HG03280 (cell line): ENCODE measurements around the gene VWA1.
"Not testable (repeated sequence)": the region's sequence is repeated elsewhere in the genome, so short reads cannot be mapped to it uniquely, and the experiment has no call there.

Experiments
- ATAC-seq: cut with Tn5 transposase; IDR thresholded peaks from one replicate; pipeline ENCODE4 v1.9.1; 2021; ENCODE audit warnings: mild to moderate bottlenecking, moderate library complexity; ENCODE audit not compliant: unreplicated experiment

The VWA1 gene

DNA sequence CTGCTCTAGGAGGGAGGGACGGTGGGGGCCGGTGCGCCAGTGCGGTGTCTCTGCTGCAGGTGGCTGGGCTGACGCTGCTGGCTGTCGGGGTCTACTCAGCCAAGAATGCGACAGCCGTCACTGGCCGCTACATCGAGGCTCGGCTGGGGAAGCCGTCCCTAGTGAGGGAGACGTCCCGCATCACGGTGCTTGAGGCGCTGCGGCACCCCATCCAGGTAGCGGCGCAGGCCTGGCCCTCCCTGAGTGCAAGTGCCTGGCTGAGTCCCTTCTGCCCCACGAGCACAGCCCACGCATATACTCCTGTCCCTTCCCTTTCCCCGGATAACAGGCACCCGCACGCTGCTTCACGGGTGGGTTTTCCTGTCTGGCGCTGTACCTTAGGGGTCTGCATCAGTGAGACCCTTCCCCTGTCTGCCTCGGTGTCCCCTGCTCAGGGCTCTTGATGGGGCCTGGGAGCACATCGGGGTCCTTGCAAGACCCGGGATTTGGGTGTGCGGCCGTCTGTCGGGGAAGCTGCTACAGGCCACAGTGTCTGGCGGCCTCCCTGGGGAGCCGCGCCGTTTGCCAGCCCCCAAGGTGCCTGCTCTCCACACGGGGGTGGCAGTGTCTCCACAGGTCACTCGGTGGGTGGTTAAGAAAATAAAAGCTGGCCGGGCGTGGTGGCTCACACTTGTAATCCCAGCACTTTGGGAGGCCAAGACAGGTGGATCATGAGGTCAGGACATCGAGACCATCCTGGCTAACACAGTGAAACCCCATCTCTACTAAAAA, 19.0 kb downstream of the VWA1 start:
- ATAC-seq = not testable (repeated sequence)

DNA sequence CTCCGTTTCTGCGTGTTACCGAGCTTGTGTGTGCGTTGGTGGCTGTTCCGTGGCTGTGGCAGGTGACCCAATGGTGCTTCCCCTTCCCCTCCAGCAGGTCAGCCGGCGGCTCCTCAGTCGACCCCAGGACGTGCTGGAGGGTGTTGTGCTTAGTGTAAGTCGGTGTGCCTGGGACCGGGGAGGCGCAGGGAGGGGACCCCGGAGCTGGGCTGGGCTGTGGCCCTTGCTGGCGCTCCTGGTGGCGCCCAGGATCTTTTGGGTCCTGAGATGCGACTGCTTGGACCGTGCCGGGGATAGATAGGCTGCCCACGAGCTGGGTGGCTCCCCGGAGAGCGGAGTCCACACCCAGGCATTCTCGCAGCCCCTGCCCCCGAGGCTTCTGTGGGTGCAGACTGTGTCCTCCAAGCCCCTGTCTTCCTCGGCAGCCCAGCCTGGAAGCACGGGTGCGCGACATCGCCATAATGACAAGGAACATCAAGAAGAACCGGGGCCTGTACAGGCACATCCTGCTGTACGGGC, 19.9 kb downstream of the VWA1 start:
- ATAC-seq = no peak

DNA sequence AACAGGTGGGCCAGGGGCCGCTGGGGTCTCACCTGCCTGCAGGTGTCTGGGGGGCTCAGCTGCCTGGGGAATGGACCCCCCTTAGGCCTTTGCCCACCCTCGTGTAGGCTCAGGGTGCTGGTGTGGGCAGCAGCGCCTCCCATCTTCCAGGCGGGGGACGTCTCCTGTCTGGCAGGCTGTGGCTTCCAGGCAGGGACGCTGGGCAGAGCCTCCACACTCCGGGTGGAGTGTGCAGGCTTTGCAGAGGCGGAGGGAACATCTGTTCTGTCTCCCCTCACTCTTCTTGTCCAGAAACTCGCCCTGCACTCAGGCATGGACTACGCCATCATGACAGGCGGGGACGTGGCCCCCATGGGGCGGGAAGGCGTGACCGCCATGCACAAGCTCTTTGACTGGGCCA, 20.4 kb downstream of the VWA1 start:
- ATAC-seq = not testable (repeated sequence)

DNA sequence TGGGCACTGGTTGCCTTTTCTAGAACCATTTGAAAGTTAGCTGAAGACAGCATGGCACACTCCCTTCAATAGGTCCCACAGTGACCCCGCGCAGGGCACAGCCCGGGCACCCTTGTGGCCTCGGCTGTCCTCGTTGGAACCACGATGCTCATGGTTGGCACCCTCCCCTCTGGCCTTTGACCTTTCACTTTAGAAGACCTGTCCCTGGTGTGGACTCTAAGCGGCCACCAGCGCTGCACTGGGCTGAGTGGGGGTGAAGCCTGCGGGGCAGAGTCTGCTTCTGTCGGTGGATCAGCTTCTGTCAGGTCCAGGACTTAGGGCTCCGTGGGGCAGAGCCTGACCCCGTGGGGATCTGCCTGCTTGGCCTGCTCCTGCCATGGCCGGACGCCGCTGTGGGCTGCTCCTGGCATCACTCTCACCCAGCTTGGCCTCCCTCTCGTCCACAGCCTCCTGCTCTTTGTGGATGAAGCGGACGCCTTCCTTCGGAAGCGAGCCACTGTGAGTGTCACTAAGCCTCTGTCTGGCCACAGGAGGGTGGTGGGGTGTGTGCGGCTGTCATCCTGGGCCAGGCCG, 21.3 kb downstream of the VWA1 start:
- ATAC-seq = not testable (repeated sequence)

DNA sequence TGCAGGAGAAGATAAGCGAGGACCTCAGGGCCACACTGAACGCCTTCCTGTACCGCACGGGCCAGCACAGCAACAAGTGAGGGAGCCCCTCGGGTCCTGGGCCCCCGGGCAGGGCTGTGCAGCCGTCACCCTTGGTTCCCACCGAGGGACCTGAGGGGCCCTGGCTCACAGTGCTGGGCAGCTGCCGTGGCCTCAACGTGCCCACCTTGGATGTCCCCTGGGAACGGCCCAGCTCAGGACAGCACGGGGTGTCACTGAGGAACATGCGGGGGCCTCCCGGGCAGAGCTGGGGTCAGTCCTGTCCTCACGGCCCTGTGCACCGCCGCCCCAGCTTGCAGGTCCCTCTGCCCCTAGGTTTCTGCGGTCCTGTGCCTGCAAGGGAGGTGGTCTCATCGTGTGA, 23.7 kb downstream of the VWA1 start:
- ATAC-seq = not testable (repeated sequence)

DNA sequence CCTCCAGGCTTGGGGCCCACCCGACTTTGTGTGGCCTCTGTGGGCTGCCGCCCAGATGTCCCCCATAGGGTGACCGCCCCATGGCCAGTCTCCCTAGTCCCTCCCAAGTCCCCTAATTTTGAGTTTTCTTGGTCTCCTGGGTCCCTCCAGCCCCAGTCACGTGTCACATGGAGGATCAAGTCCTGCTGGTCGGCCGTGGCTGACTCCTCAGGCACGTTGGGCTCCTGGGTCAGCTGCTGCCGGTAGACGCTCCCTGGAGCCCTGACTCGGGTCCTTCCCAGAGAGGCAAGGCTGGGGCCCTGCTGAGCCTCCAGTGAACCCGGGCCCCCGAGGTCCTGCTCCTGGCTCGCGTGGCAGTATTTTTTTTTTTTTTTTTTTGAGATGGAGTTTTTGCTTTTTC, 24.2 kb downstream of the VWA1 start:
- not testable (repeated sequence) for ATAC-seq

DNA sequence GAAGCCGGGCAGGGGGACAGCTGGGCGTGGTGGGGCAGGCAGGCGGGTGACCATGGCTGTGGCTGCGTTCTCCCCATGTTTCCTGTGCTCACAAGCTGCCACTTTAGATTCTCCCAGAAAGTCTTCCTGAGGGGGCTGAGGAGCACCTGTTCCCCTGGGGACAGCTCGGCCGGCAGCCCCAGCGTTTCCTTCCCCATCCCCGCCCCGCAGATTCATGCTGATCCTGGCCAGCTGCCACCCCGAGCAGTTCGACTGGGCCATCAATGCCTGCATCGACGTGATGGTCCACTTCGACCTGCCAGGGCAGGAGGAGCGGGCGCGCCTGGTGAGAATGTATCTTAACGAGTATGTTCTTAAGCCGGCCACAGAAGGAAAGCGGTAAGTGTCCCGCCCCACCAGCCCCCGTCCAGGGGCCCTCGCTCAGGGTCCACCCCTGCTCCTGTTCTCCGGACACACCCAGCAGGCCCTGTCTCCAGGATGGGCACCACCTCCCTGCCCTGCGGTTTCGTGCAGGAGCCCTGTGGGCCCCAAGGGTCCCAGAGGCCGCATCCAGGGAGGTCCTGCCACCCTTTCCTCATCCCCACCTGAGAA, 25.1 kb downstream of the VWA1 start:
- ATAC-seq = no peak

DNA sequence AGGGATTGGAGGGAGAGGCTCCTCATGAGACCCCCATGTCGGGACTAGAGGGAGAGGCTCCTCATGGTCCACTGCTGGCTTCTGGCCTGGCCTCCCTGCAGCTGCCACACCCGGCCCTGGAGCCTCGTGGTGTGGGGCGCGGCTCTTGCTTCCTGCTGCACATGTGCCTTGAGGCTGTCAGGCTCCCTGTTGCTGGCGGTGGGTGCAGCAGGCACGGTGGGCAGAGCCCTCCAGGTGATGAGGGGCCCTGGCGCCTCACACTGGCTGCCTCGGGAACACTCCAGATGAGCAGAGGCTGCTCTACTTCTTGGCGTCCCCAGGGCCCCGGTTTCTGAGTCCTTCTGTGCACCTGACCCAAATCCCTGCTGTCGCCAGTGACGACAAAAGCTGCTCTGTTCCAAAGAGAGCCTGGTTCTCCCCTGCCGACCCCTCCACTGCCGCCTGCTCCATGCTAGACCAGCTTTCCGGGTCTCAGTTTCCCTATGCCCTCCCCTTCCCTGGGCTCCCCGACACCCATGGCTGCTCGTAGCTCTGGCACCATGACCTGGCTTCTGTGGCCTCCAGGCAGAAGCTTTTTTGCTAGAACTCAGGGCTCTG, 26.3 kb downstream of the VWA1 start:
- peak; percentile 20 for ATAC-seq

DNA sequence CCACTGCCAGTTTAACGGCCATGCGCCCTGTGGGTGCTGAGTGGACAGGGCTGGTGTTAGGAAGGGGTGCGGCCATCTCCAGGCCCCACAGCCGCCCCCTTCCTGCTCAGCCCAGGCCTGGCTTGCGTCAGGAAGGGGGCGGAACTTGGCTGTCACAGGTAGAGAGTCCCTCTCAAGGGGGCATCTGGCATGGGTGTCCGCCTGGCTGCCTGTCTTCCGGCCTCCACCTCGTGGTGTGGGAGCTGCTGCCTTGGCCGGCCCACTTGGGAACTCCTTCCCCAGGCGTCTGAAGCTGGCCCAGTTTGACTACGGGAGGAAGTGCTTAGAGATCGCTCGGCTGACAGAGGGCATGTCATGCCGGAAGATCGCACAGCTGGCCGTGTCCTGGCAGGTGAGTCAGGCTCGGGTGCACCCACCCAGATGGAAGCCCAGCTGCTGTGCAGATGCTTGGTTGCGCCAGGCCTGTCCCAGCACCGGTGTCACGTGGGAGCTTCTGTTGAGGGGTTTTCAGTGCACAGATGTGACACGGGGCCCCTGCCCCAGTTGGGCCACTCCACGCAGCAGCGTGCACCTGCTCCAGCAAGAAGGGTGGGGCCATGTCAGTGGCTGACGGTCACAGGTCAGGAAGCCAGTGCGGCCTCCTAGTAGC, 27.0 kb downstream of the VWA1 start:
- ATAC-seq = peak; percentile 48

DNA sequence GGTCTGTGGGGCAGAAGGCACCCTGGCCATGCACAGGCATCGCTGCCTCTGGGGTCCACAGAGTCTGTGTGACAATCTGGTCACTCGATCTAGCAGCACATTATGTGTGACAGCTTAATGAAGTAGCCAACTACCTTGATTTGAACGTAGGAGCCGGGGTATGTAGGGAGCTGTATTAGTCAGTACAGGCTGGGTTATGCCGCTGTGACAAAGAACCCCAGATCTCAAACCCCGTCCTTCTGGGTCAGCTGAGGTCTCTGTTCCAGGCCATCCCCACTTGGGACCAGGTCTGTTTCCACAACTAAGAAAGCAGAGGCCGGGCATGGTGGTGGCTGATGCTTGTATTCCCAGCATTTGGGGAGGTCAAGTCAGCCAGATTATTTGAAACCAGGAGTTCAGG, 27.8 kb downstream of the VWA1 start:
- ATAC-seq = no peak

DNA sequence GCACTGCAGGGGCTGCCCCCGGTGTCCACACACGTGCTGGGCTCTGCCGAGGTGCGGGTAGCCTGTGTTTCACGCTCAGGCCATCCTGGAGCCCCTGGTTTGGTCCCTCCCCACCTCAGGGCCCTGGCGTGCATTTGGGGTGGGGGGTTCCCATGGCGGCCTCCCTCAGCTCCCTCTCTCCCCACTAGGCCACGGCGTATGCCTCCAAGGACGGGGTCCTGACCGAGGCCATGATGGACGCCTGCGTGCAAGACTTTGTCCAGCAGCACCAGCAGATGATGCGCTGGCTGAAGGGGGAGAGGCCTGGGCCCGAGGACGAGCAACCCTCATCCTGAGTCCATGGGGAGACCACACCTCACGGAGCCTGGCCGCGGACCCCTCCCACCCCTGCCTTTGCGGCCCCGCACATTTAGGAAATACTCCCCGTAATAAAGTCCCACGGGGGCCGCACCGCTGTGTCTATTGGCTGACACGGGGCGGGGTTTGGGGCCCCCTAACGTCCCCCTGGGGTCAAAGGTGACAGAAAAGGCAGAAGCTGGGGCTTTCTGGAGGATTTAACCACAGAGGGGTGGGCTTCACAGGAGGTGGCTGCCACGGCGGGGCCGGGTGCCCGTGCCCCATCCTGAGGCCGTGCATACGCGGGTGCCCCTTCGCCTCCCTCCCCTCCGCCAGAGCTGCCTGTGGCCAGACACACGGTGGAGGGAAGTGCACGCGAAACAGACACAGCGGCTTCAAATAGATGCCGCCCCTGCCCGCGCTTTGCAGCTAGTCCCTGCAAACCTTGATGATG, 32.9 kb downstream of the VWA1 start:
- ATAC-seq = not testable (repeated sequence)

DNA sequence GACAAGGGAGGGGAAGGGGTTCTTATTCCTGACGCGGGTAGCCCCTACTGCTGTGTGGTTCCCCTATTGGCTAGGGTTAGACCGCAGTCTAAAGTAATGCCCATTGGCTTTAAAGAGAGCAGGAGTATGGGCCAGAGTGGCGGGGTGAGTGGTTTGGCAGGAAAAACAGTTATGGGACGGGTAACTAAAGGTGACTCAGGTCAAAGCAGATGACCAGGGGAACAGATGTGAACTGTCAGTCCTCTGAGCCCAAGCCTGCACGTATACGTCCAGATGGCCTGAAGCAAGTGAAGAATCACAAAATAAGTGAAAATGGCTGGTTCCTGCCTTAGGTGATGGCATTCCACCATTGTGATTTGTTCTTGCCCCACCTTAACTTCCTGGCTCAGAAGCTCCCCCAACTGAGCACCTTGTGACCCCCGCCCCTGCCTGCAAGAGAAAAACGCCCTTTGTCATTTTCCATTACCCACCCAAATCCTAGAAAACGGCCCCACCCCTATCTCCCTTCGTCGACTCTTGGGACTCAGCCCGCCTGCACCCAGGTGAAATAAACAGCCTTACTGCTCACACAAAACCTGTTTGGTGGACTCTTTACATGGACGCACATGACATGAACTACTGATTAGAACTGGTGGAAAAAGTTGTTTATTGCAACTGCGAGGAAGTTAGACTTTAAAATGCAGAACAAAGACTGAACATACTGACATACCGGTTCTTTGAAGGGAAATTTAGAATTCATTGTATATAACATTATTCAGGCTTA, 35.3 kb downstream of the VWA1 start:
- ATAC-seq = no peak

DNA sequence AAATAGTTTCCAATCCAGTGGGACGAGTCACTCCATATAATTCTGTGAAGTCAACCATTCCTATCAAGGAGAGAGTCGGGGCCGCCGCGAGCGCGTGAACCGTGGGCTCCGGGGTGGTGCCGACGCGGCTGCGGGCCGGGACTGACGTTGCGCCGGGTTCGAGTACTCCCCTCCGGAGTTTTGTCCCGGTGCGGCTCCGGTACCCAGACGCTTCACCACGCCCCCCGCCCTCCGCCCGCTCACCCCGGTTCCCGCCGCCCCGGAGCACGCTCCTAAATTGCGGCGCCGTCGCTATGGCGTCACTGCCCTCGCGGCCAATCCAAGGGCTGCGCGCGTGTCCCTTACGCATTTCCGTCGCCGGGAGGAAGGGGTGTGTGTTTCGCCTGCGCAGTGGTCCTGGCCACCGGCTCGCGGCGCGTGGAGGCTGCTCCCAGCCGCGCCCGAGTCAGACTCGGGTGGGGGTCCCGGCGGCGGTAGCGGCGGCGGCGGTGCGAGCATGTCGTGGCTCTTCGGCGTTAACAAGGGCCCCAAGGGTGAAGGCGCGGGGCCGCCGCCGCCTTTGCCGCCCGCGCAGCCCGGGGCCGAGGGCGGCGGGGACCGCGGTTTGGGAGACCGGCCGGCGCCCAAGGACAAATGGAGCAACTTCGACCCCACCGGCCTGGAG, 36.0 kb downstream of the VWA1 start, which contains the start of gene ATAD3B:
Gene ATAD3B (plus strand): TSS at position 377 of the 664 bp plus-strand sequence. CDS start 120 bp downstream, at position 497.
- peak; percentile 93 for ATAC-seq

DNA sequence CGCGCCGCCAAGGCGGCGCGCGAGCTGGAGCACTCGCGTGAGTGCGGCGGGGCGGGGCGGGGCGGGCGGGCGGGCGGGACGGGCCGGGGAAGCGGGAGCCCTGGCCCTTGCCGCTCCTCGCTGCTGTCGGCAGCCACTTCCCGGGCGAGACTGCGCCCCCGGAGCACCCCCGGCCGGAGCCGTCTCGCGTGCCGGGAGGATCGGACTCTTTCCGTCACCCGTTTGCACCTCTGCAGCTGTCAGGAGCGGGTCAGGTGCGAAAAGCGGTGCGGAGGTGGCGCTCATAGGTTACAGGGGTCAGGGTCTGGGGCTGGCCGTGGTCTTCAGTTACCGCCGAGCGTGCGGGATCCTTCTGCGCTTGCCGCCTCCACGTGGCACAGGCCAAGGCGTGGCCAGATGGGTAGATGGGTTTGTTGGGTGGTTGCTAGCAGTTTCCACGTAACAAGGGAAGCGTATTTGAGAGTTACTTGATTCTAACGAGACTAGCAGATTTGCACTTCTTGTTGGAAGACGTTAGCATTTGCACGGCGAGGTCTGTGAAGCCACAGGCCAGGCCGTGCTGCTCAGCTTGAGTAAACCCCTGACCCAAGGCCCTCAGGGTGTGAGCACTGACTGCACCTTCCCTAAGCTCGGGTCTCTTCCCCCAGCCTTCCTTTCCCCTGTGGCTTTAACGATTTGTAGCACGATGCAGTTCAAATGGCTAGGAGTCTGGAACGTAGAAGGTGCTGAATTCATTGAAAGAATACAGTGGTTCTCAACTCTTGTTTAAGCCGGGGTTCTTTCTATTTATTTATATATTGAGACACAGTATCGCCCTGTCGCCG, 36.8 kb downstream of the VWA1 start:
- peak; percentile 24 for ATAC-seq

DNA sequence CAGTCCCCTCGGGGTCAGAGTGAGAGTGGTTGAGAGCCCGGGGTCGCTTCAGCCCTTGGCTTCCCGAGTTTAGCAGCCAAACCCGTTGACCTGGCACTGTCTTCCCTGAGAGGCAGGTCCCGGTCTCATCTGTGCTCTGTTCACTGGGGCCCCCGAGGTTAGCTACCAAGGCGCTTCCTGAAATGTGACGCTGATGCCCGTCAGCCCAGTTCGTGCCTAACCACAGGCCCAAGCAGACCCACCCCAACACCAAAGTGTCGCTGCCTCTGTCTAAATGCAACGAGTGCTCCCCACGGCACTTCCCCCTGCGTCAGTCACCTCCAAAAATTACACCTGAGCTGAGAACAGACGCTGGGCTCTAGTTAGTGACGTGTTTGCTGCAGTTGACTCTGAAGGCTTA, 40.5 kb downstream of the VWA1 start:
- ATAC-seq = not testable (repeated sequence)

DNA sequence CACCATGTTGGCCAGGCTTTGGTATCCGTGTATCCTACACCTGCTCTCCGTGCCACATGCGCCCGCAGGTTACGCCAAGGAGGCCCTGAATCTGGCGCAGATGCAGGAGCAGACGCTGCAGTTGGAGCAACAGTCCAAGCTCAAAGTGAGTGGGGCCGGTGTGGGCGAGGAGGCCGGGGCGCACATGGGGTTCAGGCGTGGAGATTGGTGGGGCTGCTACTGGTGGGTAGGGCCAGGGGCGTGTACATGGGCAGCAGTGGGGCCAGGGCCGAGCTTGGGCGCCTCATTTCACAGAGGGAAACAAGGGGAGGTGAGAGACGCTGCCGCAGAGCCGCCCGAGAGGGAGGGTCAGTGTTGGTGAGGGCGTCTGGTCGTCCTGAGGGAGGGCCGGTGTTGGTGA, 41.7 kb downstream of the VWA1 start:
- ATAC-seq = no peak

DNA sequence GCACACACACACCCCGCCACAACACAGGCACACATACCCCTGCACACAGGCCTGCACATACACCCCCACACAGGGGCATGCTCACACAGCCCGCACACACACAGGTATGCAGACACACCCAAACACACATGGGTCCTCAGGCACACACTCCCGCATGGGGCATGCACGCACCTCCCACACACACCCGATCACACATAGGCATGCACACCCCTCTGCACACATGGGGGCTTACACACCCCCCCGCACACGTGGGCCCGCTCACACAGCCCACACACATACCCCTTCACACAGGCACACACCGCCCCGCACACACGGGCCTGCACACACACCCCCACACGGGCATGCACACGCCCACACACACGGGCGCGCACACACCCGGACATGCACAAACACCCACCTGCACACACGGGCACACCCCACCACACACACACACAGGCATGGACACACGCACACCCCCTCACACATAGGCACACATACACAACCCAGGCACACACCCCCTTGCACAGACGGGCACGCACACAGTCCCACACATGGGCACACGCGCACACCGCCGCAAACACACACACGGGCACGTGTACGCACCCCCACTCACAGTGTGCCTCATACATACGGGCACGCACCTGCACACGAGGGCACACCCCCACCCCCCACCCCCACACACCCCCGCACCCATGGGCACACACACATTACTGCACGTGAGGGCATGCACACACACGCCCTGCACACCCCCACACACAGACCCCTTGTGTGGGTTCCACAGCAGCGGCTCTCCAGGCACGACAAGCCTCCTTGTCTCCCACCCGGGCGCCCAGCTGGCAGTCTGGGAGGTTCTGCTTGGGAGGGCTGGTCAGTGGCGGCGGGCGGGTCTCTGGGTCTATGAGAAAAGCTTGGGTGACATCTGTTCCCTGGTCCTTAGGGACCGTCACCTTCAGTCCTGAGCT, 44.3 kb downstream of the VWA1 start:
- no peak for ATAC-seq
